Posterior vena cava (tissue), 2 donors: ENCODE measurements around the gene PTAFR. TPM values are rescaled to one million over a fixed set of nuclear protein-coding genes. Genes with fewer than 3 reads are reported as not detected.

Experiments
- DNase-seq: peaks from one replicate; pipeline ENCODE4 v3.0.0-alpha.2; 2020; ENCODE audit warnings: low spot score
- intact Hi-C, 2 donors: fragments of 100-400 bp; cut with DNase I; formaldehyde crosslinking; loops; one replicate each; pipeline versions ENCODE4 v1.14.1 to v1.14.2; 2022 to 2023
- total RNA-seq, 2 donors: library from RNA; stranded (reverse); fragmentation: NEBNext Ultra II Directional; extraction: Animal tissue kit (Norgen Biotek cat#: 25700); gene quantifications; one replicate each; pipeline ENCODE4 v1.2.1, GENCODE V29; 2021
- donor health status: DM: yes; HTN: yes; CAD: no.
- donor health status: DM: yes; HTN: yes; CAD: no.

The PTAFR gene
- total RNA-seq, 2 donors from 2014 or later, result 5.9 to 9.3 TPM

GRCh38 chr1:28099050-28099769 lies 77.3 kb downstream of the PTAFR start:
- DNase-seq, result no peak
- intact Hi-C loops, result no loop called here

Other genes starting within 250 kb of the PTAFR start
- under 1 TPM in 1 of 2 donors, not detected in 1; 0.33 TPM for gene SMPDL3B, start 241.7 kb downstream of the PTAFR start, total RNA-seq
- 1 to 10 TPM; 4.3 to 8.2 TPM for gene XKR8, start 216.7 kb downstream of the PTAFR start, total RNA-seq
- gene EYA3, start 88.1 kb downstream of the PTAFR start, total RNA-seq, result 10 to 100 TPM; 12.3 to 15.0 TPM
- 10 to 100 TPM; 69.3 to 80.5 TPM for gene DNAJC8, start 56.3 kb upstream of the PTAFR start, total RNA-seq
- gene ATP5IF1, start 59.4 kb upstream of the PTAFR start, total RNA-seq, result 10 to 100 TPM; 85.3 to 88.4 TPM
- gene SESN2, start 82.8 kb upstream of the PTAFR start, total RNA-seq, result 10 to 100 TPM; 13.7 to 16.8 TPM
- 10 to 100 TPM in 1 of 2 donors, 1 to 10 TPM in 1; 9.5 to 10.7 TPM for gene MED18, start 152.3 kb upstream of the PTAFR start, total RNA-seq
- 10 to 100 TPM; 21.7 to 25.9 TPM for gene PHACTR4, start 193.1 kb upstream of the PTAFR start, total RNA-seq